ENCODE measurements around the gene CHD6.
"Not testable (repeated sequence)": the region's sequence is repeated elsewhere in the genome, so short reads cannot be mapped to it uniquely, and the experiment has no call there.

Gene CHD6

GRCh38 chr20:41537865-41538264, 80.3 kb downstream of the CHD6 start:
- no peak for DNase-seq

- DNase-seq, result not testable (repeated sequence)
These were observed 82.6 kb downstream of the CHD6 start for GRCh38 chr20:41535551-41535950.

- DNase-seq, result no peak
These were observed 83.3 kb downstream of the CHD6 start for GRCh38 chr20:41534842-41535241.

- no peak for DNase-seq
These were observed 84.0 kb downstream of the CHD6 start for GRCh38 chr20:41534170-41534569.

GRCh38 chr20:41533537-41534136, 84.5 kb downstream of the CHD6 start:
- DNase-seq, result no peak

- no peak for DNase-seq
These were observed 85.2 kb downstream of the CHD6 start for GRCh38 chr20:41532935-41533334.

- DNase-seq, result no peak
These were observed 86.5 kb downstream of the CHD6 start for GRCh38 chr20:41531518-41532275.

- no peak for DNase-seq
These were observed 87.3 kb downstream of the CHD6 start for GRCh38 chr20:41530923-41531322.

- DNase-seq, result no peak
These were observed 91.8 kb downstream of the CHD6 start for GRCh38 chr20:41526327-41526726.

GRCh38 chr20:41524980-41525613, 93.1 kb downstream of the CHD6 start:
- no peak for DNase-seq

- no peak for DNase-seq
These were observed 94.3 kb downstream of the CHD6 start for GRCh38 chr20:41523857-41524256.

- no peak for DNase-seq
These were observed 104.3 kb downstream of the CHD6 start for GRCh38 chr20:41513829-41514228.

- no peak for DNase-seq
These were observed 105.6 kb downstream of the CHD6 start for GRCh38 chr20:41512624-41513023.

- no peak for DNase-seq
These were observed 107.2 kb downstream of the CHD6 start for GRCh38 chr20:41510847-41511450.

GRCh38 chr20:41510224-41510623, 108.0 kb downstream of the CHD6 start:
- DNase-seq, result no peak

- no peak for DNase-seq
These were observed 108.6 kb downstream of the CHD6 start for GRCh38 chr20:41509316-41510200.

GRCh38 chr20:41508335-41508734, 109.8 kb downstream of the CHD6 start:
- DNase-seq, result no peak

- DNase-seq, result no peak
These were observed 110.3 kb downstream of the CHD6 start for GRCh38 chr20:41507851-41508250.

GRCh38 chr20:41507436-41507835, 110.7 kb downstream of the CHD6 start:
- no peak for DNase-seq

- DNase-seq, result no peak
These were observed 111.8 kb downstream of the CHD6 start for GRCh38 chr20:41506192-41506915.

- no peak for DNase-seq
These were observed 113.0 kb downstream of the CHD6 start for GRCh38 chr20:41505184-41505583.

GRCh38 chr20:41501376-41501775, 116.8 kb downstream of the CHD6 start:
- no peak for DNase-seq
